Parathyroid adenoma (tissue), 2 donors: Measurements from ENCODE around the gene TNPO2.
A peak's percentile ranks its signal among the peaks of the same experiment; 100 is the strongest.

Experiments used
- H2AFZ ChIP-seq: fragments of 300-600 bp; sonication (generic); one replicate; pipeline ENCODE4 v1.7.0; 2017; ENCODE audit warnings: antibody characterized with exemption, mild to moderate bottlenecking
- H3K27ac ChIP-seq: fragments of 300-600 bp; sonication (generic); one replicate; pipeline ENCODE4 v1.7.0; 2017
- H3K27me3 ChIP-seq: fragments of 300-600 bp; sonication (generic); one replicate; pipeline ENCODE4 v1.7.0; 2017; ENCODE audit warnings: low read length; ENCODE audit not compliant: control insufficient read depth, insufficient read depth
- H3K36me3 ChIP-seq: fragments of 300-600 bp; sonication (generic); one replicate; pipeline ENCODE4 v1.7.0; 2017; ENCODE audit warnings: low read length; ENCODE audit not compliant: control insufficient read depth, insufficient read depth
- H3K4me1 ChIP-seq: fragments of 300-600 bp; sonication (generic); one replicate; pipeline ENCODE4 v1.7.0; 2017; ENCODE audit warnings: control low read depth
- H3K4me2 ChIP-seq: fragments of 300-600 bp; sonication (generic); one replicate; pipeline ENCODE4 v1.7.0; 2017; ENCODE audit warnings: low read length
- H3K4me3 ChIP-seq: fragments of 300-600 bp; sonication (generic); one replicate; pipeline ENCODE4 v1.7.0; 2017; ENCODE audit warnings: low read depth, low read length
- H3K79me2 ChIP-seq: fragments of 300-600 bp; sonication (generic); one replicate; pipeline ENCODE4 v1.7.0; 2017; ENCODE audit warnings: control low read depth
- H3K9ac ChIP-seq: fragments of 300-600 bp; sonication (generic); one replicate; pipeline ENCODE4 v1.7.0; 2017; ENCODE audit warnings: mild to moderate bottlenecking
- H3K9me3 ChIP-seq: fragments of 300-600 bp; sonication (generic); one replicate; pipeline ENCODE4 v1.7.0; 2017; ENCODE audit warnings: low read length; ENCODE audit not compliant: control insufficient read depth
- CTCF ChIP-seq: fragments of 300-600 bp; sonication (generic); IDR thresholded peaks from one replicate; pipeline ENCODE4 v1.7.0; 2017; ENCODE audit warnings: antibody characterized with exemption, mild to moderate bottlenecking
- donor health status: primary hyperparathyroidism.

TNPO2 gene

GRCh38 chr19:12695514-12695913, 28.2 kb downstream of the TNPO2 start:
- H2AFZ ChIP-seq: peak overlapping the region; percentile 99
- H3K4me1 ChIP-seq: no peaks in the 10 kb centered on the region
- H3K79me2 ChIP-seq: no peaks in the 10 kb centered on the region
- H3K4me2 ChIP-seq: peak overlapping the region; percentile 72
- H3K36me3 ChIP-seq: no peaks in the 10 kb centered on the region
- no peak for TF ChIP-seq CTCF
- no peak overlapping the region for H3K9ac ChIP-seq
- H3K4me3 ChIP-seq: peak overlapping the region; percentile 68
- no peaks in the 10 kb centered on the region for H3K9me3 ChIP-seq
- H3K27me3 ChIP-seq: no peaks in the 10 kb centered on the region
- no peak overlapping the region for H3K27ac ChIP-seq

- H3K9ac ChIP-seq: no peak overlapping the region
- no peak overlapping the region for H2AFZ ChIP-seq
- no peak overlapping the region for H3K27ac ChIP-seq
- H3K9me3 ChIP-seq: no peaks in the 10 kb centered on the region
- H3K4me3 ChIP-seq: peak overlapping the region; percentile 68
- no peaks in the 10 kb centered on the region for H3K79me2 ChIP-seq
- H3K4me2 ChIP-seq: peak overlapping the region; percentile 72
- no peaks in the 10 kb centered on the region for H3K36me3 ChIP-seq
- H3K4me1 ChIP-seq: no peaks in the 10 kb centered on the region
- no peaks in the 10 kb centered on the region for H3K27me3 ChIP-seq
- TF ChIP-seq CTCF: no peak
Measured at GRCh38 chr19:12695096-12695495, 28.6 kb downstream of the TNPO2 start.

GRCh38 chr19:12694641-12695040, 29.1 kb downstream of the TNPO2 start:
- Histone ChIP-seq H3K9me3 (no peaks in the 10 kb centered on the region), H3K36me3 (no peaks in the 10 kb centered on the region), H3K4me3 (no peak overlapping the region), H3K27ac (no peak overlapping the region), H3K9ac (no peak overlapping the region), H3K4me2 (no peak overlapping the region), H3K4me1 (no peaks in the 10 kb centered on the region), H3K27me3 (no peaks in the 10 kb centered on the region), H2AFZ (no peak overlapping the region), H3K79me2 (no peaks in the 10 kb centered on the region)
- TF ChIP-seq CTCF: no peak

- no peak overlapping the region for H3K27ac ChIP-seq
- no peaks in the 10 kb centered on the region for H3K36me3 ChIP-seq
- no peak overlapping the region for H3K4me3 ChIP-seq
- no peak overlapping the region for H3K9ac ChIP-seq
- no peaks in the 10 kb centered on the region for H3K9me3 ChIP-seq
- no peaks in the 10 kb centered on the region for H3K79me2 ChIP-seq
- H3K4me1 ChIP-seq: no peaks in the 10 kb centered on the region
- H3K4me2 ChIP-seq: no peak overlapping the region
- no peak for TF ChIP-seq CTCF
- no peak overlapping the region for H2AFZ ChIP-seq
- no peaks in the 10 kb centered on the region for H3K27me3 ChIP-seq
Measured at GRCh38 chr19:12692960-12693359, 30.8 kb downstream of the TNPO2 start.

GRCh38 chr19:12689581-12690216, 34.0 kb downstream of the TNPO2 start:
- Histone ChIP-seq H3K36me3 (no peaks in the 10 kb centered on the region), H3K27me3 (no peaks in the 10 kb centered on the region), H3K79me2 (no peaks in the 10 kb centered on the region), H3K9me3 (no peaks in the 10 kb centered on the region), H3K4me3 (no peak overlapping the region), H2AFZ (no peak overlapping the region), H3K4me2 (no peak overlapping the region), H3K27ac (no peak overlapping the region), H3K4me1 (no peaks in the 10 kb centered on the region), H3K9ac (no peak overlapping the region)
- TF ChIP-seq CTCF: no peak
